GM18499 (cell line): ENCODE results near the gene AFMID.

Source experiments
- ATAC-seq: cut with Tn5 transposase; IDR thresholded peaks from one replicate; pipeline ENCODE4 v1.9.1; 2021; ENCODE audit warnings: moderate number of reproducible peaks; ENCODE audit not compliant: insufficient read depth, unreplicated experiment

AFMID gene

DNA sequence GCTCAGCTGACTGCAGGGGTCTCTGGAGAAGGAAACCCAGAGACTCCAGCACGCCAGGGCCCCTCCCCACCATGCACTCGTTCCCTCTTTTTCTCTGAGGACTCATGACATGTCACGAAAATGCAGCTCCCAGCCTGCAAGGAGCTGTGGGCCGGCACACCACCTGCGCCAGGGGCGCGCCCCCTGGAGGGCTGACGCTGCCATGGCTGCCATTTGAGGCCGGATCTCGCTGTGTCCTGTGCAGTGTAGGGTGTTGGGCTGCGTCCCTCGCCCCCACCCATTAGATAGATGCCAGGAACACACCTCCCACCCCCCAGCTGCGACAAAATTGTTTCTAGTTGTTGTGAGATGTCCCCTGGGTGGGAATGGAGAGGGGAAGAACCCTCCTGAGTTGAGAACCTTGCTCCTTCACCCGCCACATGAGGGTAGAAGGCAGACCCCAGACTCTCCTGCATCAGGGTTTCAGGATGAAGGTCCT lies 10.6 kb upstream of the AFMID start:
- no peak for ATAC-seq

GRCh38 chr17:78179372-78179771 lies 7.8 kb upstream of the AFMID start:
- no peak for ATAC-seq

GRCh38 chr17:78180083-78180482 lies 7.1 kb upstream of the AFMID start:
- ATAC-seq = no peak

DNA sequence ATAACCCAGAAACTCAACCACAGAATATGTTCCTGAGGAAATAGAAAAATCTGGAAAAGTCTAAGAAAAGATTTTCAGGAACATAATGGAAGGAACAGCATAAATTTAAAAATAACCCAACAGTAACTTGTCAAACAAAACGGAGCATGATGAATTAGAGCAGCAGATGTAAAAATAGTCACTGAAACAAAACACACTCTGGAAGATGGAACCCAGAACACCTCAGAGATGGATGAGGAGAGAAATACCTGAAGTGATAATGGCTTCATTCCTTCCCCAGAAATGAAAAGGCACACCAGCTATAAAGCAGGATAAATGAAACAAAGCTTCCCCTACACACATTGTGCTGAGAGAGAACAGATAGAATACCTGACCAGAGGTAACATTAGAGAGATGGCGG lies 6.7 kb upstream of the AFMID start:
- ATAC-seq = no peak

DNA sequence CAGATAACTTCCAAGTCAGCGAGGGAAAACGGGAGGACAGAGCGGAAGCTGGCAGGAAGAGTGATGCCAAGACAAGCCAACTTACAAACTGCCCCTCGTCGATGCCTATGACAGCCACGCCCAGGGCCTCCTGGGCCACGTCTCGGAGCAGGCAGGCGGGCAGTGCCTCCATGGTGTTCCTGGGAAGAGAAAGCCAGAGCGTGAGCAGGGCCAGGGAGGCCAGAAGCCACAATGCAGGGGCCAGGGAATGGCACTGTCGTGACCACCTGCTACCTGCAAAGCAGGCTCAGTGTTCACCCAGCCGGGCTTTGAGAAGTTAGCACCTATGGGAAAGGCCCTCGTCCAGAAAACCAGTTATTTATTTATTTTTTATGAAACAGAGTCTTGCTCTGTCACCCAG lies 4.7 kb upstream of the AFMID start:
- ATAC-seq = no peak

DNA sequence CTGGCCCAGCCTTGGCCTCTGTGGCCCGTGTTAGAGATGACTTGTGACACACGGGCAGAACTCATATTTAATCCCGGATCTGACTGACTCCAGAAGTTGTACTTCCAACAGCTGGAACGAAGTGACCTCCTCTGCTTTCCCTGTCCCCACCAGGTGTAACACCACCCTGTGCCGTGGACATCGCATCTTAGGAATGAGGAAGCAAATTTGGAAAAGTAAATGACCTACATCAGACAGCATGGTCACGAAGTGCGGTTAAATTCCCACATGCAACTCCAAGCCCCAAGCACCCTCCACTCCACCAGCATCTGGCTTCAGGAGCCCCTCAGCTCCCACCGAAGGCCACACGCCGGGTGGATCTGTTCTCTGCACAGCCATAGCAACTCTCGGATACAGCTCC lies 3.2 kb upstream of the AFMID start:
- ATAC-seq = no peak

DNA sequence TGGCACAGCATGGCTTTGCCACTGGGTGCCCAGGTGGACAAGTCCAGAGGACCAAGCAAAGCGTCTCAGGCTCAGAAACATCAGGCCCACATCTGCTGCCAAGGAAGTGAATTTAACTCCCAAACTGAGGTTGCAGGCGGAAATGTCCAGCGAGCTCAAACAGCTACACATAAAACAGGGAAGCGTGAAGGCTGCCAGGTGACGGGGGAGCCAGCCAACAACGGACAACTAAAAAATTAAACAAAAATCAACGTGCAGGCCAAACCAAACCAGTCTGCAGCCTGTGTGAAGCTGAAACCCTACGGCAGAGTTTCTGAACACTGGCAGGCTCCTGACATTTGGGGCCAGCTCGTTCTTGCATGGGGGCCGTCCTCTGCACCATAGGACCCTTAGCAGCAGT lies 2.8 kb upstream of the AFMID start:
- ATAC-seq = no peak

- no peak for ATAC-seq
Measured at GRCh38 chr17:78184868-78185267, 2.3 kb upstream of the AFMID start.

DNA sequence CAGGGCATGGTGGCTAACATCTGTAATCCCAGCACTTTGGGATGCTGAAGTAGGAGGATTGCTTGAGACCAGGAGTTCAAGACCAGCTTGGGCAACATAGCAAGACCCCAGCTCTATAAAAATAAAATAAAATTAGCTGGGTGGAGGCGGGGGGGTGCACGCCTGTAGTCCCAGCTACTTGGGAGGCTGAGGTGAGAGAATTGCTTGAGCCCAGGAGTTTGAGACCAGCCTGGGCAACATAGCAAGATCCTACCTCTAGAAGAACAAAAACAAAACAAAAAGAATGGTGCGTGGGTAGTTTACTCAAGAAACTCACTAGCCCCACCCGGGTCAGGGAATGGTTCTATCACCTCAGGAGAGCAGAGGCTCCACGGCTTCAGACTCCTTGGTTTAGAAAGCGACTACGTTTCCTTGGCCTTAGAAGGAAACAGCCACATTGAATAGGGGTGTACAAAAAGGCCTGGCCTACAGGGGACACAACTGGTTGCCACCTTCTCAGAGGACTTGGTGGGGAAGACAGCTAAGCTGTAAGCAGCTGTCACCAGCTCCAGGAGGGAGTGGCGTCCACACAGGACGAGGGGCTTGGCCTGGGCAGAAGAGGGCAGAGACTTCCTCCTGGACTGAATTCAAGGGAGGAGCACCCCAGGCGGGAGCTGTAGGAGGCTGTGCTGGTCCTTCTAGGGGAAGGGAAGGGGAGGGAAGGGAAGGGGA lies 1.0 kb upstream of the AFMID start:
- ATAC-seq = no peak

DNA sequence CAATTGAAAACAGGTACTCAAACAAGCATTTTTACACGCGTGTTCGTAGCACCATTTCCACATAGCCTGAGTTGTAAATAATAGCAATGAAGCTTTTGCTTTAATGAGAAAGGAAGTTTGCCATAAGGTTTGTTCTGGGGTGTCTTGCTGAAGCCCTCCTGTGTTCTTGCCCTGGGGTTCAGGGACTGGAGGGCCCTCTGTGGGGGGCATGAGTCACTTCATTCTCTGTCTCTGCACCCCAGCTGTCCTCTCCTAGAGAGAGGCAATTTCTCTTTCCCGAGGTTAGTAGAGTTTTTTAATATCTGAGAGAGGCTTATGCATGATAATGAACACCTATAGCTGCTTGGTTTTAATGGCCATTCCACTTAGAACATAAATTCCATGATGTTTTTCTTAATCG lies 9.6 kb downstream of the AFMID start:
- no peak for ATAC-seq

DNA sequence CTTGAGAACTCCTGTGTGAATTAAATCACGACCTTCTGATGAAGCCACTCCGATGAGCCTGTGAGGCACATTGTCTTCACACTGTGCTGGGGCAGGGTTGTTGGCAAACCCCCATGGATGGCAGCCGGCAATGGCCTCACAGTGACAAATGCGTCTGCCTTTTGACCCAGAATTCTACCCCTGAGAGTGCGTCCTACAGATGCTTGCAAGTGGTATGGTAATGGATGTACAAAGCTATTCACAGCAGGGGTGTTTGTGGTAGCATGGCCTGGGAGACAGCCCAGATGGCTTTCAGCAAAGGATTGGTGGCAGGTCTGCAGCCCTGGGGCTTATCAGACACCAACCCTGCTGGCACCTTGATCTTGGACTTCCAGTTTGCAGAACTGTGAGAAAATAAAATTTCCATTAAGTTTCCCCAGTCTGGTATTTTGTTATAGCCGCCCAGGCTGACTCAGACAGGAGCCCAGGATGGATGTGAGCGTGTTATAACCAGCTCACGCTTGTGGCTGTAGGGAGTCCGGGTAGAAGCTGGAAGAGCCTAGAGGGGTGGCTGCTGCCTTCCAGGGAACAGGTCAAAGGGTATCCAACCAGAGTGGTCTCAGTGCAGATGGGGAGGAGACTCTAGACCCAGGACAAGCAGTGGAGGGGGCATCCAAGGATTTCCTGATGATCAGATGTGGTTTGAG lies 10.1 kb downstream of the AFMID start:
- no peak for ATAC-seq

DNA sequence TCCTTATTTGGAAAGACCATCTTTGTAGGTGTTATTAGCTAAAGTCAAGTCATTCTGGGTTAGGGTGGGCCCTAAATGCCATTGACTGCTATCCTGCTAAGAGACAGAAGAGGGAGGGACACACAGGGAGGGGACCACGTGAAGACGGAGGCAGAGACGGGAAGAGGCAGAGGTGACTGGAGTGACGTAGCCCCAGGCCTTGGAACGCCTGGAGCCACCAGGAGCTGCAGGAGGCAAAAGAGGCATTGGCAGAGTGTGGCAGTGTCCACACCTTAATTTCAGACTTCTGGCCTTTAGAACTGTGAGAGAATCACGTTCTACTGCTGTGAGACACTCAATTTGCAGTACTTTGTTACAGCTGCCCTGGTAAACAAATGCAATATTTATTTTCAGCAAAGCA lies 13.3 kb downstream of the AFMID start:
- ATAC-seq = no peak

DNA sequence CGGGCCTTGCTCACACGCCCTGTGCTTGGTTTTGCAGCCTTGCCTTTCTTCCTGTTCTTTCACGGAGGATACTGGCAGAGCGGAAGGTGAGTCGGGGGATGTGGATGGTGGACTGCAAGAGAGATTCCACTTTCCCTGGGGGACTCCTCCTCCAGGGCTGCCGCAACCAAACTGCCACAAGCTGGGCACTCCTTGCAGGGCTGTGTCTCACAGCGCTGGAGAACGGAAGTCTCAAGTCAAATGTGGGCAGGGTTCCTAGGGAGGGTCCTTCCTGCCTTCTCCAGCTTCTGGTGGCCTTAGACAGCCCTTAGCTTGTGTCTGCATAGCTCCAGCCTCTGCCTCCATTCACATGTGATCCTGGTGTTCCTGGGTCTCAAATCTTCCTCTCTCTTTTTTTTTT lies 15.5 kb downstream of the AFMID start:
- no peak for ATAC-seq

- ATAC-seq = no peak
Measured at GRCh38 chr17:78204387-78205123, 17.4 kb downstream of the AFMID start.

GRCh38 chr17:78205124-78205775 lies 18.1 kb downstream of the AFMID start:
- no peak for ATAC-seq

- ATAC-seq = no peak
Measured at GRCh38 chr17:78206298-78206697, 19.1 kb downstream of the AFMID start.

- no peak for ATAC-seq
Measured at GRCh38 chr17:78208486-78208885, 21.3 kb downstream of the AFMID start.

DNA sequence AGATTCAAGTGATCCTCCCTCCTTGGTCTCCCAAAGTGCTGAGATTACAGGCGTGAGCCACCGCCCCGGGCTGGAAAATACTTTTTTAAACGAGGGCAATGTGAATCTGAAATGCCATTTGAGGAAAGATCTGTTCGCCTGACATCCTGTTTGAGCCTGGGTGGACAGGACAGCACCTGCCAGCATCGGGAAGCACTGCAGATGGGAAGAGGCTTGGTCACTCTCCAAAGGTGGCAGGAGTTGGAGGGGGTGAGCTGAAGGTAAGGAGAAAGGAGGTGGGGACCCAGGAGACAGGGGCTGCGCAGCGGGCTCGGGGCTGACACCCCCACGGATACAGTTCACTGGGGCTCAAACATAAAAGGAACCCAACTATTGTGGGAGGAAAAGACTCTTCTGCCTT lies 22.9 kb downstream of the AFMID start:
- ATAC-seq = no peak

DNA sequence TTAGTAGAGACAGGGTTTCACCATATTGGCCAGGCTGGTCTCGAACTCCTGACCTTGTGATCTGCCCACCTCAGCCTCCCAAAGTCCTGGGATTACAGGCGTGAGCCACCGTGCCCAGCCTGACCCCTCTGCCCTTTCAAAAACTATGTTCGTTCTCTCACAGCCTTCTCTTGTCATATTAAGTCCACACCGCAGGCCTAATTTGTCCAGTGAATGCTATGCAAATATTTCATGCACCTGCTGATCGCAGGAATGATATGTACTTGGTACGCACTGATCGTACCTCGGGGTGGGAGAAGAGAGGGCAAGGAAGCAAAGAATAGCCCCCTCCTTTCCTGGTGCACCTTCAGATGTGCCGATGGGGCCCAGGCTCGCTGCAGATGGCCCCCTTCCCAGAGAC lies 23.9 kb downstream of the AFMID start:
- no peak for ATAC-seq

DNA sequence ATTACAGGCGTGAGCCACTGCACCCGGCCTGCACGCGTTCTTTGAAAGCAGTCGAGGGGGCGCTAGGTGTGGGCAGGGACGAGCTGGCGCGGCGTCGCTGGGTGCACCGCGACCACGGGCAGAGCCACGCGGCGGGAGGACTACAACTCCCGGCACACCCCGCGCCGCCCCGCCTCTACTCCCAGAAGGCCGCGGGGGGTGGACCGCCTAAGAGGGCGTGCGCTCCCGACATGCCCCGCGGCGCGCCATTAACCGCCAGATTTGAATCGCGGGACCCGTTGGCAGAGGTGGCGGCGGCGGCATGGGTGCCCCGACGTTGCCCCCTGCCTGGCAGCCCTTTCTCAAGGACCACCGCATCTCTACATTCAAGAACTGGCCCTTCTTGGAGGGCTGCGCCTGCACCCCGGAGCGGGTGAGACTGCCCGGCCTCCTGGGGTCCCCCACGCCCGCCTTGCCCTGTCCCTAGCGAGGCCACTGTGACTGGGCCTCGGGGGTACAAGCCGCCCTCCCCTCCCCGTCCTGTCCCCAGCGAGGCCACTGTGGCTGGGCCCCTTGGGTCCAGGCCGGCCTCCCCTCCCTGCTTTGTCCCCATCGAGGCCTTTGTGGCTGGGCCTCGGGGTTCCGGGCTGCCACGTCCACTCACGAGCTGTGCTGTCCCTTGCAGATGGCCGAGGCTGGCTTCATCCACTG lies 27.0 kb downstream of the AFMID start, which contains the start of gene BIRC5:
TSS of gene BIRC5 (plus strand) at position 238 of the 690 bp plus-strand sequence. CDS start at position 302, 64 bp downstream.
- ATAC-seq = no peak
